ENCODE results near the gene LDLRAD3. TPM values are rescaled to one million over a fixed set of nuclear protein-coding genes. Genes with fewer than 3 reads are reported as not detected.

Gene LDLRAD3
- total RNA-seq, 1 experiment from 2014 or later = 12.1 TPM

DNA sequence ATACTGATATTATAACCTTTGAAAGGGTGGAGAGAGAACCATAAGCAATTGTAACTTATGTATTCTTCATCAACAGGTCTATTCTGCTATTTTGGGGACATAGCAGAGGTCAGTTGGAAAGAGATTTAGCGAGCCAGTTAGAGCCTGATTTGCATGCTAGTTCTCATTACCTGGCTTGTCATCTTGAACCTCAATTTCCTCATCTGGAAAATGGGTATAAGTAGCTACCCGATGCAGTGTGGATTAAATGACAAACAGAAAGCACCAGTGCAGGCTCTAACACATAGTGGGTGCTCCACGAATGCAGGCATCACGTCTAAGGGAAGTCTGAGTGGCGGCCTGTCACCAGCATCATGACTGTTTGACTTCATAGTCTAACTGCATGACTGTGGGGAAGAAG, 67.7 kb downstream of the LDLRAD3 start:
- H3K23me2 ChIP-seq (ENCODE audit: insufficient read length, low read depth, low read length, poor library complexity, severe bottlenecking) = no peaks in the 10 kb centered on the region
- H3K9ac ChIP-seq (ENCODE audit: extremely low read depth, insufficient read length, low read length) = no peak overlapping the region
- peaks cover 4% of the 10 kb centered on the region for H3K79me1 ChIP-seq (ENCODE audit: insufficient read depth, low read depth, low read length, poor library complexity, severe bottlenecking)
- no peak for DNase-seq
- H4K5ac ChIP-seq (ENCODE audit: insufficient read length, low read depth, low read length) = no peak overlapping the region
- no peaks in the 10 kb centered on the region for H3K27me3 ChIP-seq (ENCODE audit: insufficient read depth, low read length)
- Mint-ChIP-seq H3K9me3 (no peaks in the 10 kb centered on the region; a peak in 1 of 5 replicates), H3K4me1 (peaks cover 20 to 26% of the 10 kb centered on the region in 2 experiments), H3K36me3 (ENCODE audit: insufficient read depth in 1 of 3, low read depth in 3 of 3) (no peaks in the 10 kb centered on the region; a peak in 2 of 7 replicates), H3K4me3 (no peak overlapping the region), H3K27ac (no peak overlapping the region), H3K27me3 (ENCODE audit: low read depth) (no peaks in the 10 kb centered on the region)
- no peaks in the 10 kb centered on the region for H3K9me3 ChIP-seq (ENCODE audit: control insufficient read depth, low read depth, low read length)
- H2AK5ac ChIP-seq (ENCODE audit: insufficient read length, low read length) = no peak overlapping the region
- no peak overlapping the region for H3K18ac ChIP-seq (ENCODE audit: insufficient read length, low read depth, low read length)
- H3K4me1 ChIP-seq (ENCODE audit: insufficient read depth, low read length) = no peaks in the 10 kb centered on the region; the same call in 1 of the 2 replicates
- no peak overlapping the region for H2BK15ac ChIP-seq (ENCODE audit: low read depth, low read length)
- no peak overlapping the region for H2BK5ac ChIP-seq (ENCODE audit: insufficient read length, low read length)
- no peak overlapping the region for H2BK20ac ChIP-seq (ENCODE audit: low read depth, low read length, poor library complexity, severe bottlenecking)
- no peak overlapping the region for H3K23ac ChIP-seq (ENCODE audit: insufficient read length, low read depth, low read length)
- no peak overlapping the region for H3K14ac ChIP-seq (ENCODE audit: insufficient read depth, low read length)
- no peak overlapping the region for H4K91ac ChIP-seq (ENCODE audit: insufficient read length, low read depth, low read length)
- H4K8ac ChIP-seq (replicated peaks; ENCODE audit: insufficient read length, low read depth, low read length) = no peak overlapping the region
- no peak overlapping the region for H3K56ac ChIP-seq (ENCODE audit: insufficient read length, low read depth, low read length)
- TF ChIP-seq, protein P1, sequence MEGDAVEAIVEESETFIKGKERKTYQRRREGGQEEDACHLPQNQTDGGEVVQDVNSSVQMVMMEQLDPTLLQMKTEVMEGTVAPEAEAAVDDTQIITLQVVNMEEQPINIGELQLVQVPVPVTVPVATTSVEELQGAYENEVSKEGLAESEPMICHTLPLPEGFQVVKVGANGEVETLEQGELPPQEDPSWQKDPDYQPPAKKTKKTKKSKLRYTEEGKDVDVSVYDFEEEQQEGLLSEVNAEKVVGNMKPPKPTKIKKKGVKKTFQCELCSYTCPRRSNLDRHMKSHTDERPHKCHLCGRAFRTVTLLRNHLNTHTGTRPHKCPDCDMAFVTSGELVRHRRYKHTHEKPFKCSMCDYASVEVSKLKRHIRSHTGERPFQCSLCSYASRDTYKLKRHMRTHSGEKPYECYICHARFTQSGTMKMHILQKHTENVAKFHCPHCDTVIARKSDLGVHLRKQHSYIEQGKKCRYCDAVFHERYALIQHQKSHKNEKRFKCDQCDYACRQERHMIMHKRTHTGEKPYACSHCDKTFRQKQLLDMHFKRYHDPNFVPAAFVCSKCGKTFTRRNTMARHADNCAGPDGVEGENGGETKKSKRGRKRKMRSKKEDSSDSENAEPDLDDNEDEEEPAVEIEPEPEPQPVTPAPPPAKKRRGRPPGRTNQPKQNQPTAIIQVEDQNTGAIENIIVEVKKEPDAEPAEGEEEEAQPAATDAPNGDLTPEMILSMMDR (conservative IDR thresholded peaks at IDR 0.05) = no peak
- H3K79me2 ChIP-seq (ENCODE audit: insufficient read depth, low read length) = peaks cover 2% of the 10 kb centered on the region; the same call in 1 of the 2 replicates
- no peak overlapping the region for H3K4ac ChIP-seq (ENCODE audit: low read depth, low read length)
- H4K20me1 ChIP-seq (ENCODE audit: control insufficient read depth, insufficient read depth, insufficient read length) = no peaks in the 10 kb centered on the region
- no peak overlapping the region for H3K4me2 ChIP-seq (ENCODE audit: insufficient read depth, insufficient read length, low read length)
- H2AFZ ChIP-seq (ENCODE audit: low read length) = no peak overlapping the region
- no peak overlapping the region for H3K27ac ChIP-seq (ENCODE audit: insufficient read length, low read depth, low read length)
- no CpG with 5 or more reads among the region's 5 CpGs for WGBS (ENCODE audit: extremely low coverage, insufficient read length, low lambda C conversion rate)
- H3T11ph ChIP-seq (ENCODE audit: low read length) = no peak overlapping the region
- H2BK12ac ChIP-seq (ENCODE audit: insufficient read length, low read depth, low read length) = no peak overlapping the region
- H2BK120ac ChIP-seq (ENCODE audit: low read depth, low read length, poor library complexity, severe bottlenecking) = no peak overlapping the region
